NCI-H2227 (cell line): ENCODE results near the gene ALAD.
A peak's percentile ranks its signal among the peaks of the same experiment; 100 is the strongest.
"Not testable (repeated sequence)": the region's sequence is repeated elsewhere in the genome, so short reads cannot be mapped to it uniquely, and the experiment has no call there.

ENCODE experiments used
- DNase-seq: peaks from one replicate; lab custom pipeline; 2025; ENCODE audit not compliant: unreplicated experiment; lab: John Stamatoyannopoulos, UW

Gene ALAD

DNA sequence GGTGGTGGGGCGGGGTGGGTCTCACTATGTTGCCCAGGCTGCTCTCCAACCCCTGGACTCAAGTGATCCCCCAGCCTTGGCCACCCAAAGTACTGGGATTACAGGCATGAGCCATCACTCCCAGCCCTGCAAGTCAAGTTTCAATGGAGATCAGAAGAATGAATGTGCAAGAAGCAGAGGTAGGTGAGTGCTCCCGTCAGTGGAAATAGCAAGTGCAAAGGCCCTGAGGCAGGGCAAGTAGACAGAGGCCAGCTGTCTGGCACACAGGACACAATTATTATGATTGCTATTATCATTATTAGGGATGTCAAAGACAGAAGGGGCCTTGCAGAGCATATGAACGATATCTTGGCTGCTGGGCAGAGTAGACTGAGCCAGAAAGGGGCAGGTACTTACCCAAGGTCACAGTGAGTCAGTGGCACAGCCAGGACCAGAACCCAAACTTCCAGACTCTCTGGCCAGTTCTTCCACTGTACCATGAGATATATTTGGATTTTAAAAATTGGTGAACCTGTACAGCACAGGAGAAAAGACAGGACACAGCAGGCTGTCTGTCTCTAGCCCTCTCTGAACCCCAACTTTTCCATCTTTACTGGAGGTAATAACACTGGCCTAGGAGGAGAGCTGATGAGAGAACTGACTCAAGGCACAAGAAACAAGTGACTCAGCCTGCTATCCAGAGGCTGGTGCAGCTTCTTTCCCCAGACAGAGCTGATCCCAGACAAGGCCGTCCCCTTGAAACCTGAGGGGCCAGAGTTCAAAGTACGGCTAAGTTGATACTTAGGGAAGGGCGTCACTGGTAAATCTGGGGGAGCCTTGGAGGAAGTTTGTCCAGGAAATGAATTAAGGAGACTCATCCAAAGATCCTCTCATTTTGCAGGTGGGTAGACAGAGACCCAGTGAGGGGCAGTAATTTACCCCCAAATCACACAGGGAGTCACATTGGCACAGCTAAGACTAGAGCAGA is 25.7 kb downstream of the ALAD start:
- no peak for DNase-seq

DNA sequence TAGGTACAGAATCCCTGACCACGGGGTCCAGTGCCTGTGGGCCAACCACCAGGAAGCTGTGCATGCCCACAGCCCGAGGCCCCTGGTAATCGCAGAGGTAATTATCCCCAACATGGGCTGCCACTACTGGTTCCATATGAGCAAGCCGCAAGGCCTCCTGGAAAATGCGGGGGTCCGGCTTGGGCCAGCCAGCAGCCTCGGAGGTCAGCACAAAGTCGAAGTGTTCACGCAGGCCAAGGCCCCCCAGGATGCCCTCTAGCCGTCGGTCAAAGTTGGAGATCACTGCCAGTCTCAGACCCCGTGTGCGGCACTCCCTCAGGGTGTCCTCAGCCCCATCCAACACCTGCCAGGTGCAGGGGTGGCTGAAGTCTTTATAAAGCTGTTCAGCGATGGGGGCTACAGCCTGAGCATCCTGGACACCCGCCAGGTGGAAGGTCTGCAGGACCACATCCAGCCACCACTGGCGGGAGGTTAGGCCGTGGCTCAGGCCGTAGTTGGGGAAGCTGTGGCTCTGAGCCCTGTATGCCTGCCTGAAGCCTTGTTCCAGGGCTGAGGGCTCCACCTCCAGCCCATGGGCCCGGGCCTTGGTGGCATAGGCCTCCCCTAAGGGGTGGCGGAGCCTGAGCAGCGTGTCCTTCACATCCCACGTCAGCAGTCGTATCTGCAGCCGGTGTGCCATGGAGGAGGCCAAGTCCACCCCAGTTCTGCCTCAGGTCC is 27.2 kb downstream of the ALAD start:
- DNase-seq = no peak

DNA sequence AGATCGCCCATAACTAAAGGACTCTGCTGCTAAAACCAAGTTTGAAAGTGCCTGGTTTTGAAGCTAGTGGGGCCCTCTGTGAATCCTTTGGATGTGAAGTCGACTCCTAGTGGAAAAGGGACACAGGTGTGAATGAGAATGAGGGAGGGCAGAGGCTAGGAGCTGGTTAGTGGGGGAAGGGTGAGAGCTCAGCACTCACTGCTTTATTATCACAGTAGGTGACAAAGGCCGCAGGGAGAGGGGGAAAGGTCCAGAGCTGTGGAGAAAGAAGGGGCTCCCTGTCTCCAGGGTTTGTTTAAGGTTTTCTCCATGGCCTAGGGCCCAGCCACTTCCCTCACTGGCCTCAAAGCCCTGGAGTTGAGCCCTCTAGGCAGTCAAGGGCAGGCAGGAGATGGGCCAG is 27.8 kb downstream of the ALAD start:
- peak; percentile 4 for DNase-seq

DNA sequence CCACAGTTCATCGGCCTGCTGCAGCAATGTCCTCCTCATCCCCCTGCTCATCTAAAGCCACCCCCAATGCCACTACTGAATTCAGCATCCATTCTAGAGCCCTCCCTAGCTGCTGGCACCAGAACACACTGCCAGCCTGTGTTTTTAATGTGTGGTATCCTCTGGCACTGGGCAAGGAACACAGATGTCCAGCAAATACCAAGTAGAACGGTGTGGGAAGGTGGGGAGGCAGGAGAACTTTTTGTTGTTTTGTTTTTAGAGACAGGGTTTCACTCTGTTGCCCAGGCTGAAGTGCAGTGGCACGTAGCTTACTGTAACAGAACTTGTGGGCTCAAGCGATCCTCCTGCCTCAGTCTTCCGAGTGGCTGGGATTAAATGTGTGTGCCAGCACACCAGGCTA is 29.0 kb downstream of the ALAD start:
- no peak for DNase-seq

DNA sequence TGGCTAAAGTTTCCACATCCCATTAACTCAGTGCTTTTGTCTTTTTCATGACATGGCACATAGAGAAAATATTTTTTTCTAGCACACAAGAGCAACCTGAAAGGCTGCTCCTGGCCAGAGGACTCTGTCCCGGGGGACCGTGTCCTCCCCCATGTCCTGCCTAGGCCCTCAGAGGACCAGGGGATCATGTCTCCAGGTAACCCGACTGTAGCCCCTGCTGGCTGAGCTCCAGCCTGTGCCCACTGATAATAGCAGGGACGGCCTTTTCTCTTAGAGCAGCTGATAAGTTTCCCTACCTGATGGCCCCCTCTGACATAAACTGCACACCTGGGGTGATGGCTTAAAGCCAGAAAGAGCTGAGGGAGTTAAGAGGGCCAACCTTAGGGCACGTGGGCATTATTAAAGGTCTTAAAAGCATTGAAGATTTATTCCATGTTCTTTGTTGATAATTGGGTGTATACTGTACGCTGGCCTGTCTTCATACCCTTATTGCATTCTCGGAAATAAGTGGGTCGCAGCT is 30.2 kb downstream of the ALAD start:
- DNase-seq = no peak

- DNase-seq = no peak
These were observed 31.3 kb downstream of the ALAD start for GRCh38 chr9:113369855-113370140.

GRCh38 chr9:113368982-113369854 is 31.9 kb downstream of the ALAD start:
- DNase-seq = no peak

GRCh38 chr9:113368348-113368981 is 32.6 kb downstream of the ALAD start:
- DNase-seq = no peak

DNA sequence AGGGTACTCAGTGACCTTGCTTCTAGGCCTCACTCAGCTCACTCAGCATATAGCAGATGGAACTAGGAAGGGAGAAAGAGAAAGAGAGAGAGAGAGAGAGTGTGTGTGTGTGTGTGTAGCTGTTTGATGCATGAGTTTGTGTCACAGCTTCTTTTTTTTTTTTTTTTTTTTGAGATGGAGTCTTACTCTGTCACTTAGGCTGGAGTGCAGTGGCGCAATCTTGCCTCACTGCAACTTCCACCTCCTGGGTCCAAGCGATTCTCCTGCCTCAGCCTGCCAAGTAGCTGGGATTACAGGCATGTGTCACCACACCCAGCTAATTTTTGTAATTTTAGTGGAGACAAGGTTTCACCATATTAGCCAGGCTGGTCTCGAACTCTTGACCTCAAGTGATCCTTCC is 35.4 kb downstream of the ALAD start:
- DNase-seq = not testable (repeated sequence)

DNA sequence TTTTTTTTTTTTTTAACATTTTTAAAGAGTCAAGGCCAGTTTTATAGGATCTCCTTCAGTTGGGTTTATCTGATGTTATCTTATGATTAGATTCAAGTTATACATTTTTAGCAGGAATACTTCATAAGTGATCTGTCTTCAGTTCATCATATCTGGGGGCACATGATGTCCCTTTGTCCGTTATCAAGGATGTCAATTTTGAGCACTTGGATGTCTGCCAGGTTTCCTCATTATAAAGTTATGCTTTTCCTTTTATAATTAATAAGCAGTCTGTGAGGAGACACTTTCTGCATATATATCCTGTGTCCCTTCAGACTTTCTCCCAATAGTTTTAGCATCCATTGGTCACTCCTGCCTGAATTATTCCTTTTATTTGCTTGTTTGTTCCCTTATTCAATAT is 36.1 kb downstream of the ALAD start:
- DNase-seq = no peak

DNA sequence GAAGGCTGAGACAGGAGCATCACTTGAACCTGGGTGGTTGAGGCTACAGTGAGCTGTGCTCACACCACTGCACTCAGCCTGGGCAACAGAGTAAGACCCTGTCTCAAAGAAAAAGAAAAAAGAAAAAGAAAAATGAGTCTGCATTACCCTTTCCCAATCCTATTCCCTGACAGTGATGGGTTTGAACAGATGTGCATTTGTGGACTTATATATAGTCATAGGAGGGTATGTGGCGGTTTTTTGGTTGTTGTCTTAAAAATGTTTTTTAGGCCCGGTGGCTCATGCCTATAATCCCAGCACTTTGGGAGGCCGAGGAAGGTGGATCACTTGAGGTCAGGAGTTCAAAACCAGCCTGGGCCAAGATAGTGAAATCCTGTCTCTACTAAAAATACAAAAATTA is 37.7 kb downstream of the ALAD start:
- DNase-seq = no peak

DNA sequence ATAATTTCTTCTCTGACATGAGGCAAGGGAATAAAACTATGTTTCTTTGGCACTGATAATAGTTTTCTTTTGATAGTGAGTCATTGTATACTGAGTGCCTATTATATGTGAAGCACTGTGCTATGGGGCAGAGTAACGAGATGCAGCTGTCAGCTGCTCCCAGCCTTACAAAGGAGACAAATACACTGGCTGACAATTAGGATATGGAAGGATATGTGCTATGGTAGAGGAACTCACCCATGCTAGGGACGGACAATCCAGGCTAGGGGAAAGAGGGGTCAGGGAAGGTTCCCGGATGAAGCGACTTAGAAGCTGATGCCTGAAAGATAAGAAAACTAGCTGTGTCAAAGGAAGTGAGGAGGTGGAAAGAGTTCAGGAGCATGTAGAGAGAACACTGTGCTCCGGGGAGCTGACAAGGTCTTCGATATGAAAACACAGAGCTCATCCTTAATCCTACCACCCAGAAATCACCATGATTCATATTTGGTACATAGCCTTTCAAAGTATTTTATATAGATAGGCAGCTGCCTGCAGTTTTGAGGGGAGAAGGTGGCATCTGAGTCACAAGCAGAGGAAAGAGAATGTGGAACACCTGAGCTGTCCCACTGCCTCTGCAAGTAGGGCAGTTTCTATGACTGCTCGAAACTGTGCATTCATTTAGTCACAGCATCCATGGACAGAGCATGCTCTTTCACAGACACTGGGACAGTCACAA is 39.6 kb downstream of the ALAD start:
- DNase-seq = no peak

DNA sequence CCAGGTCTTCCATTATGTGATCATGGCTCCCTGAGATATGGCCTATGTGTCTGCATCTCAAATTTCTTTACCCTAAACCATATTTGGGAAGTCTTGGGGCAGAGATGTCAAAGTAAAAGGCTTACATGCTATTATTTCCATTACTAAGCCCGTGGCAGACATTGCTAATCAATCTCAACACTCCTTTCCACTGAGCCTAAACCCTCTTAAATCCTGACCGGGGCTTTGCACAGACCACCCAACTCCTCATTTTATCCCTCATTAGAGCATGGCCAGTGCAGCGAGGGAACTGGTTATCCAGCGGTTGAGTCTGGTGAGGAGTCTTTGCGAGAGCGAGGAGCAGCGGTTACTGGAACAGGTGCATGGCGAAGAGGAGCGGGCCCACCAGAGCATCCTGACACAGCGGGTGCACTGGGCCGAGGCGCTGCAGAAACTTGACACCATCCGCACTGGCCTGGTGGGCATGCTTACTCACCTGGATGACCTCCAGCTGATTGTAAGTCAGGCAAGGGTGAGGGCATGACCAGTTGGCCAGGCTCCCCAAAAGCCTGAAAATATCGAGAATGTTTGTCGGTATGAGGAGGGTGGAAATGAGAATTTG is 40.7 kb downstream of the ALAD start:
- no peak for DNase-seq

DNA sequence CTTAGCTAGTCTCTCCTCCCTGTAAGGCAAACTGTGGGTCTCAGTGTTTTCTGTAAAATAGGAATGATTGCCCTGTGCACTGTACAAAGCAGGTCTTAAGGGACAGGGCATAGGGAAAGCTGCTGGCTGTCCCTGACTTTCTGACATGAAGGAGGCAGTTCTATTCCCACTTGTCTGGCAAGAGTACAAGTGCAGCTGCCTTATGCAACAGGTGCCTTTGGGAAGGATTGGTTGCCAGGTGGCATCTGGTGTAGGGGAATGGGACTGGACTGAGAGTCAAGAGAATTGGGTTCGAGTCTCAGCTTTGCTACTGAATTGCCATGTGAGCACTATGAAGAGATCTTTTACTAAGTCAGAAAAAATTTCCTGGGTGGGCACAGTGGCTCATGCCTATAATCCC is 41.7 kb downstream of the ALAD start:
- DNase-seq = no peak

GRCh38 chr9:113356686-113357292 is 44.3 kb downstream of the ALAD start:
- no peak for DNase-seq

- no peak for DNase-seq
These were observed 46.0 kb downstream of the ALAD start for GRCh38 chr9:113355040-113355596.

DNA sequence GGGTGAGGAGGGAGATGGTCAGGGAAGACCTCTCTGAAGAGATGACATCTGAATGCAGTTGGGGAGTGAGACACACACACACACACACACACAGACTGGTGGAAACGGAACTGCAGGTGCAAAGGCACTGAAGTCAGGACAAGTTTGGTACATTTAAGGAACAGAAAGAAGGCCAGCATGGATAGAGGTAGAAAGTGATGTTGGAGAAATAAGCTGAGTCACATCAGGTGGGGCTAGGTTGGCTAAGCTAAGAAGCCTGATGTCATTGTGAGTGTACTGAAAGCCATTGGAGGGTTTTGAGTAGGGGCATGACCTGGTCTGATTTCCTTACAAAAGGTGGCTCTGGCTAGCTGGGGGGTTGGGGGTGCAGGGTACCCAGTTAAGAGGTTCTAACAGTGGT is 48.7 kb downstream of the ALAD start:
- DNase-seq = no peak

- no peak for DNase-seq
These were observed 49.1 kb downstream of the ALAD start for GRCh38 chr9:113352006-113352405.

DNA sequence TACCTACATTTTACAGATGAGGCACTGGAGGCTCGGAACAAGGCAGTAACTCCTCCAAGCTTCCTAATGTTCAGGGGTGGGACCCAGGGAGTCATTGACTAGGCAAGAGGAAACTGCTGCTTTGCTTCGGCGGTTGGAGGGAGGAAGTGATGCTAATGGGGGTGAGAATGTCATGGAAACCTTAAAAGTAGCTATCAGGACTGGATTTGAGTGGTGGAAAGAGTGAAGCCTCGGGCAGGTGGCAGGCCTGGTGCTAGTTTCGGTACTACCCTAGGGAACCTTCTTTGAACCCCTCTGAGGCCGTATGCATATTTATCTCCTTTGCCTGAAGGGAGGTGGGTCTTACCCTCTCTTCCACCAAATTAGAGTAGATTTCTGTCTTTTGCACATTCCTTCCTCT is 50.1 kb downstream of the ALAD start:
- no peak for DNase-seq
